ENCODE data around the gene INO80B.

Gene INO80B

DNA sequence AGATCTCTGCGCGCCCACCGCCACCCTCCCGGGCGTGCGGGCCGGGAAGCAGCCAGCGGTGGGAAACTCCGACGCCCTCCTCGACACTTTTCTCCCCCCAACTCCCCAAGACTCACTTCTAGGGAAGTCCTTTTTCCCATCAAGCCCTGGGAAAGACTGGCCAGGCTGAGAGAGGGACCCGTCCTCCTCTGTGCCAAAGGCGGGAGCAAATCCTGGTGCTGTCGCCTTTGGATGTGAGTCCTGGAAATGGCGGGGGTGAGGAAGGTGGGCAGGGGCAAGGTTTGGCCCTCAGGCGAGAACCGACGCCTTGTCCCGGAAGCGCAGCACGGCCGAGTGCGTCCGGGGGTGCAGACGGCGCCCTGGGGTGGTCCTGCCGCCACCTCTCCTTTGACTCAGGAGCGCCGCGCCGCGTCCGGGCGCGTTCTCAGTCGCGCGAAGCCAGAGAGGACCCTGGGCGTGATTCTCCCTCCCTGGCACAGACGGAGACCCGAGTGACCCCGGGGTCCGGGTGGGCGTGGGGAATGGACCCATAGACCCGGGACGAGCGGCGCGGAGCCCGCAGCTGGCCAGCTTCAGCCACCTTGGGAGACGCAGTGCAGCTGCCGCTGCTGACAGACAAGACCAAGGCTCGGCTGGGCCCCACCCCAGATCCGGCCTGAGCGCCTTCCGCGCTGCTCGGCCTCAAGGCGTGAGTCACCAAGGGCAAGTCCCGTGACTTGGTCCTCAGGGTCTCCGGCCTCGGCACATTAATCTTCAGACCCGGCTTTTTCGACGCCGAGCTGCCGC, 48.0 kb downstream of the INO80B start:
- DNase-seq (ENCODE audit: low spot score), result no peak

DNA sequence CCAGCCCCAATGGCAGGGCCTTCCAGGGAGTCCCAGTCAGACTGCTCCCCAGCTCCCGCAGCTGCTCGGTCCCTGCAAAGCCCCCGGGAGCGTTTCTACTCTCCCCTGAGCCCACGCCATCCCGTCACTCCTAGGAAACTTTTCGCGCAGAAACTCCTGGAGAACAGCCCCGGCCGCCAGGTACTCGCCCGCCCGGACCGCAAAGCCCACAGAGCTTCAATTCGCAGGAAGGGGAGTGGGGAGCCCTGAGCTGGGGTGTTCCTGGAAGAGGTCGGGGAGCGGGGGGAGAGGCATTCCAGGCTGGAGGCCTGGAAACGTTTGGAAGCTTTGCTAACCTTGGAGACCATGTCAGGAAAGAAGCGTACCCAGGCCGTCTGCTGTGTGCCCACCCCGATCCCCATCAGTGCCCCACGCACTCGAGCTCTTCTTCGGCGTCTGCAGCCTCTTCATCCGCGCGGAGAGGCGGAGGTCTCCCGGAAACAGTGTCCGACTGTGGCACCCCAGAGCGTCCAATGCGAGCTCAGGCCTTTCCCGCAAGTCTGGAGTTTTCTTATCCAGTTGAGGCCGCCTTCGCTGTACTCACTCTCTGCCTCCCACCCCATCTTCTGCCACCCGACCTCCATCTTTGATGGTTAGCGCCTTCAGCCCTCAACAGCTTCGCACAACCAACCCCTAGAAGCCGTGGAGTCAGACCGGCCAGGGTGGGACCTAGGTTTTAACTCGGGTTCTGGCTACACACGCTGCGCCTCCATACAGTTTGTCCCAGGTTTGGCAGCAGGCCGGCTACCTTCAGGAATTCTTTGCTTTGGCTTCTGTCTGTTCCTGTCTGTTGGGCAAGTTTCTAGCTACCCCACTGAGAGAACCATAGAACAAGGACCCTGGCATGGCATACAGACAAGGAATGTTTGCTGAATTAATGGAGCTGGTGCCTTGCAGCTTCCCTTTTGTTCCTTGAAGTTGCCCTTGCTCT, 48.9 kb downstream of the INO80B start:
- no peak for DNase-seq (ENCODE audit: low spot score)

DNA sequence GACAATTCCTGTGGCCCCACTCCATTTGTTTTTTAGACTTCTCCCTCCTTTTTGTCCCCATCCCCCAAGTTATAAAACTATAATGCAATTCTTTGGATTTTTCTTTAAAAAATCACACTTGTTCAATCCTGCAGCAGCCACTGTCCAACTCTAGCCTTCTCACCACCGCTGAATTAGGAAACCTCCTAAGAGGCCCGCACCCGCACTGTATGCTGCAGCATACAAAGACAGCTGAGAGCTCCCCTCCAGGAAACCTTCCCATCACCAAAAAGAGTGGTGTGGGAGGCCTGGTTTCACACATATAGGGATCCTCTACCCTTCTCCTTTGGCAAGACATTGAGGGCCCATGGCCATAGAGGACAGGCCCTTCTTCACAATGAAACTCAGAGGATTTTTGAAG, 49.7 kb downstream of the INO80B start:
- no peak for DNase-seq (ENCODE audit: low spot score)

DNA sequence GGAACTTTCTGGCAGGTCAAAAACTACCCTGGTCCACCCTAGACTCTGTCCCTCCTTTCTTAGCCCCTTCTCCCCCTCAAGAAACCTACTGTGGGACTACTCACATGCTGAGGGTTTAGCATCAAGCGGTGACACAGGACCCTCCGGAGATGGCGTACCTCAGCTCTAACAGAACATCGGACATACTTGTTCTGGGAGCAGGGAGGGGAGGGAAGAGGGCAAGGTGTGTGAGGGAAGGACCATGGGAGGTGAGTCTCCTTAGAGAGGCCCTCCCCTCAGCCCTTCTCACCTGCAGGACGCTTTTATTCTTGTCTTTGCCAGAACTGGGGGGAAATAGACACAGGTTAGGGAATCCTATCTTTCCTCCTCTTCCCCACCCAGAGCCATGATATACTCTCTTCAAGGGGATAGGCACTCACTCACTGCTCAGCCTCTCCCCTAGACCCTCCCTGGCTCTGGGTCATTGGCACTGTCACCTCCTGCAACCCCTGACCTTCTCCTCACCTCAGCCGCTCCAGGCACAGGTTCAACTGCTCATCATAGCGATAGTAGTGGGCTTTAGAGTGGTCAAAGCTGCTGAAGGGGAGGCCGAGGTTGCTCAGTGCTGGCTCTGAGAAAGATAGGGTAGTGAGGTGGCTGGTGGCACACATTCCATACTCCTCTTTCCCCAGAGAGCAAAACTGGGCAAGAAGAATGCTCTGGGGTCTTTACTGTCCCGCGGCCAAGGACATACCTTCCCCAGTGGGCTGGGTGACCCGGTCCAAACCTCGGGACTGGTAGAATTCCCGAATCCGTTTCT, 50.8 kb downstream of the INO80B start:
- DNase-seq (ENCODE audit: low spot score), result no peak

DNA sequence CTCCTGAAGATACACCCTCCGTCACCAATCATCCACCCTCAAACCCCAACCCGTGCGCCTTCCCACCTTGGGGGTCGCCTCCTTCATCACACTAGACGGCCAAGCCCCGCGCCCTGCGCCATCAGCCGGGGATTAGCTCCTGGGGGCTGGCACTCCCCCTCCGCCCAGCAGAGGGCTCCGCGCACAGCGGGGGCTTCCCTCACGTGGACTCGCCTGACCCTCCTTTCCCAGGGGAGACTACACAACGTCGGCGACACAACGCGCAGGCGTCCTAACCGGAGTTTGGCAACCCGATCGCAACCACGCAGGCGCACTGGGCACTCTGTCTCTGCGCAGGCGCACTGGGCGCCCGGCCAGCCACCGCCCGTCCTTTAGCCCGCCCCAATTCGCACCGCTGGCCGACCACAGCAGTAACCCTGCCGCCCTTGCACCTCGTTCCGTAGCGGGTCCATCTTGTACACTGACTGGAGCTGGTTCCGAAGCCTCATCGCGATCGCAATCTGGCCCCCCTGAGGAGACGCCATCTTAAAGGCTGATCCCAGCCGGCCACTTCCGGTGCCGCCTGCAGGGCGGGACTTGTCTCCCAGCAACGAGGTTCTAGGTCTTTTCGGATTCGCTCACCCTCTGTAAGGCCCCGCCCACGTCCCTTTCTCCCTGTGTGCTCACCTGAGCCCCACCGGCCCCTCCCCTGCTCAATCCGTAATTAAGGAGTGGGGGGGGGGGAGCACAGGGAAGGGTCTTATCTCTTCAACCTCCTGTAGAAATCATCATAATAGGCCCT, 52.4 kb downstream of the INO80B start, which contains the start of gene PCGF1:
PCGF1 (minus strand) TSS at position 551 of the 781 bp plus-strand sequence; CDS start at position 524, 27 bp downstream.
- DNase-seq (ENCODE audit: low spot score), result peak; percentile 99
